GM23338 (cell line): ENCODE measurements around the gene VEGFA. TPM values are rescaled to one million over a fixed set of nuclear protein-coding genes. Genes with fewer than 3 reads are reported as not detected.

ENCODE experiments used
- ATAC-seq: fragments of 200-7000 bp; cut with Tn5 transposase; 3 replicates; pipeline ENCODE4 v1.9.1; 2020
- DNase-seq: peaks from one replicate; pipeline ENCODE4 v3.0.0-alpha.2; 2015; ENCODE audit warnings: low spot score
- H2AFZ ChIP-seq: fragments of 200-600 bp; sonication (generic); 2 replicates; pipeline ENCODE4 v1.8.0; 2016; ENCODE audit warnings: antibody characterized with exemption, mild to moderate bottlenecking, moderate library complexity
- H3F3A ChIP-seq: fragments of 200-600 bp; sonication (generic); replicated peaks from 2 replicates; pipeline ENCODE4 v1.8.0; 2017; ENCODE audit warnings: antibody characterized with exemption, mixed run types, low read depth
- H3K27ac ChIP-seq: fragments of 200-600 bp; sonication (generic); 2 replicates; pipeline ENCODE4 v1.6.1; 2016; ENCODE audit warnings: low read depth
- H3K27me3 ChIP-seq: fragments of 200-600 bp; sonication (generic); 2 replicates; pipeline ENCODE4 v1.8.0; 2016; ENCODE audit warnings: mild to moderate bottlenecking, mixed run types, moderate library complexity; ENCODE audit not compliant: insufficient read depth
- H3K36me3 ChIP-seq: fragments of 200-600 bp; sonication (generic); 2 replicates; pipeline ENCODE4 v1.8.0; 2016; ENCODE audit warnings: mild to moderate bottlenecking; ENCODE audit not compliant: insufficient read depth
- H3K4me1 ChIP-seq: fragments of 200-600 bp; sonication (generic); 2 replicates; pipeline ENCODE4 v1.8.0; 2016; ENCODE audit warnings: mild to moderate bottlenecking, moderate library complexity; ENCODE audit not compliant: insufficient read depth
- H3K4me2 ChIP-seq: fragments of 200-600 bp; sonication (generic); 2 replicates; pipeline ENCODE4 v1.7.1; 2017; ENCODE audit warnings: mixed run types
- H3K4me3 ChIP-seq: fragments of 200-600 bp; sonication (generic); 2 replicates; pipeline ENCODE4 v1.6.1; 2016; ENCODE audit warnings: mixed run types
- H3K79me2 ChIP-seq: fragments of 200-600 bp; sonication (generic); replicated peaks from 2 replicates; pipeline ENCODE4 v1.8.0; 2017; ENCODE audit warnings: mild to moderate bottlenecking; ENCODE audit not compliant: insufficient read depth
- H3K9me2 ChIP-seq: fragments of 200-600 bp; sonication (generic); 2 replicates; pipeline ENCODE4 v1.8.0; 2017; ENCODE audit not compliant: insufficient read depth
- H4K20me1 ChIP-seq: fragments of 200-600 bp; sonication (generic); replicated peaks from 2 replicates; pipeline ENCODE4 v1.8.0; 2017; ENCODE audit warnings: mild to moderate bottlenecking; ENCODE audit not compliant: insufficient read depth
- H3K27ac Mint-ChIP-seq: 2 replicates; pipeline ENCODE4 v1.8.0; 2020; ENCODE audit warnings: inconsistent platforms, mild to moderate bottlenecking, moderate library complexity, mixed read lengths
- H3K27me3 Mint-ChIP-seq: 3 replicates; pipeline ENCODE4 v1.8.0; 2022; ENCODE audit warnings: low read depth, mild to moderate bottlenecking, moderate library complexity, mixed read lengths, inconsistent platforms; ENCODE audit not compliant: insufficient read depth, poor library complexity
- H3K36me3 Mint-ChIP-seq: 3 replicates; pipeline ENCODE4 v1.8.0; 2021; ENCODE audit warnings: low read depth, mild to moderate bottlenecking, inconsistent platforms, moderate library complexity, mixed read lengths
- H3K4me1 Mint-ChIP-seq: 3 replicates; pipeline ENCODE4 v1.8.0; 2020; ENCODE audit warnings: mild to moderate bottlenecking, inconsistent platforms, mixed read lengths
- H3K4me3 Mint-ChIP-seq: 3 replicates; pipeline ENCODE4 v1.8.0; 2021; ENCODE audit warnings: moderate library complexity, mild to moderate bottlenecking, inconsistent platforms, mixed read lengths
- H3K9me3 Mint-ChIP-seq: 3 replicates; pipeline ENCODE4 v1.8.0; 2020; ENCODE audit warnings: moderate library complexity, mild to moderate bottlenecking, inconsistent platforms, mixed read lengths
- CREB1 ChIP-seq: fragments of 250-450 bp; sonication (Bioruptor Pico); IDR thresholded peaks from 2 replicates; pipeline ENCODE4 v1.5.0; 2020; ENCODE audit warnings: low read depth, mild to moderate bottlenecking, moderate library complexity
- CTCF ChIP-seq, 2 experiments: fragments of 200-600 bp in 1 of 2; sonication (generic) in 1 of 2; conservative IDR thresholded peaks; 2 replicates each; pipeline versions ENCODE4 v1.5.1 to v1.6.1; 2016 to 2017; ENCODE audit warnings: antibody characterized with exemption in 2 of 2, low read depth in 2 of 2, mild to moderate bottlenecking in 2 of 2, moderate library complexity in 1 of 2
- ETS1 ChIP-seq: IDR thresholded peaks from 2 replicates; pipeline ENCODE4 v1.6.1; 2016; ENCODE audit warnings: antibody characterized with exemption
- EZH2 ChIP-seq: fragments of 200-600 bp; sonication (generic); IDR thresholded peaks from one replicate; pipeline ENCODE4 v1.8.0; 2017; ENCODE audit warnings: antibody characterized with exemption, mild to moderate bottlenecking, low read depth; ENCODE audit not compliant: unreplicated experiment
- EZH2phosphoT487 ChIP-seq: fragments of 200-600 bp; sonication (generic); IDR thresholded peaks from one replicate; pipeline ENCODE4 v1.8.1; 2018; ENCODE audit warnings: antibody characterized with exemption; ENCODE audit not compliant: unreplicated experiment
- JUNB ChIP-seq: IDR thresholded peaks from one replicate; pipeline ENCODE4 v1.6.1; 2016; ENCODE audit warnings: antibody characterized with exemption; ENCODE audit not compliant: unreplicated experiment
- NANOG ChIP-seq: IDR thresholded peaks from 2 replicates; pipeline ENCODE4 v1.6.1; 2016; ENCODE audit warnings: antibody characterized with exemption, borderline replicate concordance
- POLR2AphosphoS5 ChIP-seq: IDR thresholded peaks from 2 replicates; pipeline ENCODE4 v1.6.1; 2016; ENCODE audit warnings: antibody characterized with exemption, low read depth
- REST ChIP-seq: IDR thresholded peaks from one replicate; pipeline ENCODE4 v1.6.1; 2018; ENCODE audit warnings: antibody characterized with exemption; ENCODE audit not compliant: unreplicated experiment
- STAT1 ChIP-seq: IDR thresholded peaks from one replicate; pipeline ENCODE4 v1.6.1; 2016; ENCODE audit warnings: antibody characterized with exemption; ENCODE audit not compliant: unreplicated experiment
- ZNF114 ChIP-seq: fragments of 250-450 bp; sonication (Bioruptor Pico); IDR thresholded peaks from 2 replicates; pipeline ENCODE4 v1.5.0; 2020; ENCODE audit warnings: mild to moderate bottlenecking, moderate library complexity
- ZNF331 ChIP-seq: fragments of 250-450 bp; sonication (Bioruptor Pico); IDR thresholded peaks from 2 replicates; pipeline ENCODE4 v1.5.0; 2020; ENCODE audit warnings: low read depth, mild to moderate bottlenecking, moderate library complexity
- ZNF462 ChIP-seq: fragments of 250-450 bp; sonication (Bioruptor Pico); IDR thresholded peaks from 2 replicates; pipeline ENCODE4 v1.5.0; 2020; ENCODE audit warnings: mild to moderate bottlenecking, moderate library complexity
- polyA plus RNA-seq: library from polyadenylated mRNA; unstranded; fragments of >200 nt; fragmentation: Nextera tagmentation; extraction: Ambion mirVana; gene quantifications from 2 replicates; pipeline ENCODE4 v1.2.1, GENCODE V29; 2016
- total RNA-seq: library from RNA; depleted of rRNA; stranded (reverse); fragments of >200 nt; shearing (Covaris generic); gene quantifications from 2 replicates; pipeline ENCODE4 v1.2.3, GENCODE V29; 2014

The VEGFA gene
- total and polyA plus RNA-seq, 2 experiments from 2014 or later = 10.9 to 61.1 TPM

GRCh38 chr6:43799551-43800297 is 29.7 kb downstream of the VEGFA start:
- H3K4me2 ChIP-seq = no peak overlapping the region
- DNase-seq (no peak), ATAC-seq (no peak)
- no peaks in the 10 kb centered on the region for H4K20me1 ChIP-seq
- no peaks in the 10 kb centered on the region for H3K79me2 ChIP-seq
- Mint-ChIP-seq H3K4me3 (no peak overlapping the region), H3K4me1 (peaks cover 2% of the 10 kb centered on the region; the same call in 2 of the 3 replicates), H3K27me3 (peaks cover 7% of the 10 kb centered on the region), H3K9me3 (no peaks in the 10 kb centered on the region), H3K27ac (no peak overlapping the region), H3K36me3 (no peaks in the 10 kb centered on the region)
- TF ChIP-seq EZH2phosphoT487 = no peak
- no peak for TF ChIP-seq POLR2AphosphoS5
- no peak for TF ChIP-seq CTCF (conservative IDR thresholded peaks at IDR 0.05; ENCODE audit: low read depth in 2 of 2)
- no peak for TF ChIP-seq STAT1
- no peak for TF ChIP-seq ZNF114
- no peak for TF ChIP-seq ETS1
- no peak for TF ChIP-seq ZNF331 (CRISPR knock-in tag)
- no peak for TF ChIP-seq EZH2
- no peak for TF ChIP-seq CREB1 (CRISPR knock-in tag)
- no peak for TF ChIP-seq REST
- TF ChIP-seq JUNB = no peak
- no peak for TF ChIP-seq ZNF462 (CRISPR knock-in tag)
- TF ChIP-seq NANOG = no peak
- no peaks in the 10 kb centered on the region for H3K4me1 ChIP-seq
- H3F3A ChIP-seq = no peaks in the 10 kb centered on the region
- no peak overlapping the region for H2AFZ ChIP-seq
- H3K4me3 ChIP-seq = no peak overlapping the region
- H3K27ac ChIP-seq = no peak overlapping the region
- no peaks in the 10 kb centered on the region for H3K27me3 ChIP-seq
- no peaks in the 10 kb centered on the region for H3K36me3 ChIP-seq
- H3K9me2 ChIP-seq = no peaks in the 10 kb centered on the region
